PC-3 (cell line): ENCODE data around the gene SLC7A9. TPM values are rescaled to one million over a fixed set of nuclear protein-coding genes. Genes with fewer than 3 reads are reported as not detected.

Source experiments
- ATAC-seq: fragments of 200-7000 bp; cut with Tn5 transposase; 2 replicates; pipeline ENCODE4 v1.9.1; 2020; ENCODE audit warnings: mild to moderate bottlenecking, moderate library complexity
- BruUV-seq: library from RNA; stranded (reverse); fragments of 400-500 nt; replicated peaks from 2 replicates; lab custom pipeline; 2021; lab: Mats Ljungman, UMichigan
- CTCF ChIA-PET: fragments of 300-600 bp; sonication (Branson Sonifier 250); formaldehyde crosslinking; loops from one replicate; lab custom pipeline; 2022; ENCODE audit warnings: antibody characterized with exemption; lab: Charles Lee
- POLR2A ChIA-PET: fragments of 300-600 bp; sonication (Branson Sonifier 250); formaldehyde crosslinking; loops from one replicate; lab custom pipeline; 2022; ENCODE audit warnings: antibody characterized with exemption; ENCODE audit not compliant: unreplicated experiment; lab: Charles Lee
- DNase-seq: peaks from one replicate; pipeline ENCODE4 v3.0.0-alpha.2; 2015
- H2AFZ ChIP-seq: fragments of 300-600 bp; sonication (generic); 2 replicates; pipeline ENCODE4 v1.6.0; 2016; ENCODE audit warnings: antibody characterized with exemption, low read length
- H3F3A ChIP-seq: fragments of 300-600 bp; sonication (generic); one replicate; pipeline ENCODE4 v1.6.0; 2017; ENCODE audit warnings: antibody characterized with exemption, low read length, control low read depth, mild to moderate bottlenecking; ENCODE audit not compliant: unreplicated experiment
- H3K27ac ChIP-seq: fragments of 300-600 bp; sonication (generic); 2 replicates; pipeline ENCODE4 v1.5.1; 2016; ENCODE audit warnings: mild to moderate bottlenecking, low read length
- H3K27me3 ChIP-seq: fragments of 300-600 bp; sonication (generic); 2 replicates; pipeline ENCODE4 v1.6.1; 2016; ENCODE audit warnings: low read length, mixed read lengths
- H3K36me3 ChIP-seq: fragments of 300-600 bp; sonication (generic); 2 replicates; pipeline ENCODE4 v1.6.1; 2016; ENCODE audit warnings: low read depth, mixed run types, low read length, mixed read lengths
- H3K4me1 ChIP-seq: fragments of 300-600 bp; sonication (generic); 2 replicates; pipeline ENCODE4 v1.5.1; 2016; ENCODE audit warnings: low read length; ENCODE audit not compliant: insufficient read depth
- H3K4me2 ChIP-seq: fragments of 300-600 bp; sonication (generic); 2 replicates; pipeline ENCODE4 v1.6.0; 2016; ENCODE audit warnings: low read length
- H3K4me3 ChIP-seq: fragments of 300-600 bp; sonication (generic); 2 replicates; pipeline ENCODE4 v1.5.1; 2016; ENCODE audit warnings: mild to moderate bottlenecking, low read length, mixed read lengths
- H3K79me2 ChIP-seq: fragments of 300-600 bp; sonication (generic); 2 replicates; pipeline ENCODE4 v1.6.1; 2017; ENCODE audit warnings: low read length, mixed read lengths
- H3K9ac ChIP-seq: fragments of 300-600 bp; sonication (generic); 2 replicates; pipeline ENCODE4 v1.6.0; 2016; ENCODE audit warnings: mild to moderate bottlenecking, low read length
- H3K9me2 ChIP-seq: fragments of 300-600 bp; sonication (generic); replicated peaks from 2 replicates; pipeline ENCODE4 v1.6.1; 2016; ENCODE audit warnings: mixed run types, low read length, mixed read lengths
- H3K9me3 ChIP-seq: fragments of 300-600 bp; sonication (generic); 2 replicates; pipeline ENCODE4 v1.6.1; 2016; ENCODE audit warnings: low read length, mixed read lengths
- H4K20me1 ChIP-seq: fragments of 300-600 bp; sonication (generic); 2 replicates; pipeline ENCODE4 v1.6.1; 2016; ENCODE audit warnings: low read length, mixed read lengths
- EZH2 ChIP-seq: fragments of 300-600 bp; sonication (generic); IDR thresholded peaks from one replicate; pipeline ENCODE4 v1.6.1; 2017; ENCODE audit warnings: antibody characterized with exemption, mild to moderate bottlenecking, low read length; ENCODE audit not compliant: unreplicated experiment
- EZH2phosphoT487 ChIP-seq: fragments of 300-600 bp; sonication (generic); IDR thresholded peaks from 2 replicates; pipeline ENCODE4 v1.6.1; 2018; ENCODE audit warnings: mild to moderate bottlenecking, antibody characterized with exemption, low read length, borderline replicate concordance
- intact Hi-C: fragments of 100-400 bp; cut with micrococcal nuclease; formaldehyde crosslinking; loops from 2 replicates; pipeline ENCODE4 v1.9.0; 2023
- total RNA-seq: library from RNA; depleted of rRNA; stranded (reverse); fragments of >200 nt; gene quantifications from 2 replicates; pipeline ENCODE4 v1.2.3, GENCODE V29; 2014
- TF ChIP-seq, protein P1 (sequence below): fragments of 300-600 bp; sonication (generic); conservative IDR thresholded peaks from 2 replicates; pipeline ENCODE4 v1.5.1; 2017; ENCODE audit warnings: antibody characterized with exemption, low read depth, mild to moderate bottlenecking, low read length

SLC7A9 gene
- total RNA-seq, 1 experiment from 2014 or later, result not detected

DNA sequence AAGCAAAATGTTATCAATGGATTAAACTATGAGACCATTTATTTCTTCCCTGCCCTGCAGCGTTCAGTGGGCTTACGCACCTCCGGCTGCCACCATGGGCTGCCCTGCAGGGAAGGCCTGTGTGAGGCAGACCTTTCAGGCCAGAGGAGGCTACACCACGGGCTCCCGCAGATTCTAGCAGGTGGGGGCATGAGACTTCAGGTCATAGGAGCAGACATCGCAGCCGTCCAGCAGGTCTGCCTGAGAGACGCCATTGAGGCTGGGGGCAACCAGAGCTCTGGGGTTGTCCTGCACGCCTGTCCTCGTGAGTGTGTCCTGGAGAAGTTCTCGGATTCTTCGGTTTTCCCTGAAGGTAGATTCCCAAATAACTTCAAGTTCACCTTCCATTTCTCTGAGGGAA, 9.4 kb upstream of the SLC7A9 start:
- Histone ChIP-seq H3F3A (no peaks in the 10 kb centered on the region), H3K4me2 (no peak overlapping the region), H3K9ac (no peak overlapping the region), H3K9me2 (no peaks in the 10 kb centered on the region), H3K36me3 (no peaks in the 10 kb centered on the region), H3K4me3 (no peak overlapping the region), H3K4me1 (peaks cover 13% of the 10 kb centered on the region), H3K27me3 (no peaks in the 10 kb centered on the region), H3K79me2 (no peaks in the 10 kb centered on the region), H3K9me3 (no peaks in the 10 kb centered on the region), H4K20me1 (no peaks in the 10 kb centered on the region), H2AFZ (no peak overlapping the region), H3K27ac (no peak overlapping the region)
- ATAC-seq, result no peak
- TF ChIP-seq, protein P1, sequence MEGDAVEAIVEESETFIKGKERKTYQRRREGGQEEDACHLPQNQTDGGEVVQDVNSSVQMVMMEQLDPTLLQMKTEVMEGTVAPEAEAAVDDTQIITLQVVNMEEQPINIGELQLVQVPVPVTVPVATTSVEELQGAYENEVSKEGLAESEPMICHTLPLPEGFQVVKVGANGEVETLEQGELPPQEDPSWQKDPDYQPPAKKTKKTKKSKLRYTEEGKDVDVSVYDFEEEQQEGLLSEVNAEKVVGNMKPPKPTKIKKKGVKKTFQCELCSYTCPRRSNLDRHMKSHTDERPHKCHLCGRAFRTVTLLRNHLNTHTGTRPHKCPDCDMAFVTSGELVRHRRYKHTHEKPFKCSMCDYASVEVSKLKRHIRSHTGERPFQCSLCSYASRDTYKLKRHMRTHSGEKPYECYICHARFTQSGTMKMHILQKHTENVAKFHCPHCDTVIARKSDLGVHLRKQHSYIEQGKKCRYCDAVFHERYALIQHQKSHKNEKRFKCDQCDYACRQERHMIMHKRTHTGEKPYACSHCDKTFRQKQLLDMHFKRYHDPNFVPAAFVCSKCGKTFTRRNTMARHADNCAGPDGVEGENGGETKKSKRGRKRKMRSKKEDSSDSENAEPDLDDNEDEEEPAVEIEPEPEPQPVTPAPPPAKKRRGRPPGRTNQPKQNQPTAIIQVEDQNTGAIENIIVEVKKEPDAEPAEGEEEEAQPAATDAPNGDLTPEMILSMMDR, result no peak
- TF ChIP-seq EZH2phosphoT487 (no peak), EZH2 (no peak)
- no peak for DNase-seq
- ChIA-PET CTCF (no interaction called here), POLR2A (no interaction called here)
- no TSS peak for BruUV-seq
- intact Hi-C loops, result no loop called here

DNA sequence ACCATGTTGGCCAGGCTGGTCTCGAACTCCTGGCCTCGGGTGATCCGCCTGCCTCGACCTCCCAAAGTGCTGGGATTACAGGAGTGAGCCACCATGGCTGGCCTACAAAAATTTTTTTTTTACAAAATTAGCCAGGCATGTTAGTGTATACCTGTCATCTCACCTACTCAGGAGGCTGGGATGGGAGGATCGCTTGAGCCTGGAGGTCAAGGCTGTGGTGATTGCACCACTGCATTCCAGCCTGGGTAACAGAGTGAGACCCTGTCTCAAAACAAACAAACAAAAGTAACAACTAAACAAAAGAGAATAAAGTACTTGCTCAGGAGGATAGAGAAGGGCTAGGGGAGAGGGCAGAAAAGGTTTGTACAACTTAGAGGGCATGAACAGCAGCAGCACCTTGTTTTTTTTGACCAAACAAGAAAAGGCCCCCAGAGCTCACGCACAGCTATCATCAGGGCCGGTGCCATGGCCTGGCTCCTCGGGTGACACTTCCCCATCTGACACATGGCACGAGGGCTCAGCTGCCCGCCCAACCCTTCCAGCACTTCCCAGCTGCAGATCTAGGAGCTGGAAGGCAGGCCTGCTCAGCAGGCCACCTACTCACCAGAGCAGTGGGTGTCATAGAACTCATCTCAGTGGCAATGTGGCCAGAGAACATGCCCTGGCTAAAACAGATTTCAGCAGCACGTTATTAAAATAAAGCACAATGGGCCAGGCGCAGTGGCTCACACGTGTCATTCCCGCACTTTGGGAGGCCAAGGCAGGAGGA, 8.6 kb upstream of the SLC7A9 start:
- H3K36me3 ChIP-seq, result no peaks in the 10 kb centered on the region
- no peaks in the 10 kb centered on the region for H3K9me2 ChIP-seq
- no peak overlapping the region for H3K4me2 ChIP-seq
- DNase-seq, result no peak
- H3K4me3 ChIP-seq, result no peak overlapping the region
- POLR2A ChIA-PET, result no interaction called here
- TF ChIP-seq EZH2, result no peak
- TF ChIP-seq, protein P1, result no peak
- TF ChIP-seq EZH2phosphoT487, result no peak
- intact Hi-C loops, result loop anchor here (1.0 kb wide), 1 partner anchor 51 kb away; no protein-coding TSS in a partner anchor
- no peaks in the 10 kb centered on the region for H3K9me3 ChIP-seq
- no peaks in the 10 kb centered on the region for H3F3A ChIP-seq
- no peaks in the 10 kb centered on the region for H3K27me3 ChIP-seq
- no peak overlapping the region for H3K27ac ChIP-seq
- no peaks in the 10 kb centered on the region for H4K20me1 ChIP-seq
- peaks cover 13% of the 10 kb centered on the region for H3K4me1 ChIP-seq
- CTCF ChIA-PET, result no interaction called here
- ATAC-seq, result no peak
- H3K79me2 ChIP-seq, result no peaks in the 10 kb centered on the region
- BruUV-seq, result no TSS peak
- no peak overlapping the region for H2AFZ ChIP-seq
- no peak overlapping the region for H3K9ac ChIP-seq
